ENCODE results near the gene CERKL.
A peak's percentile ranks its signal among the peaks of the same experiment; 100 is the strongest.

CERKL gene

DNA sequence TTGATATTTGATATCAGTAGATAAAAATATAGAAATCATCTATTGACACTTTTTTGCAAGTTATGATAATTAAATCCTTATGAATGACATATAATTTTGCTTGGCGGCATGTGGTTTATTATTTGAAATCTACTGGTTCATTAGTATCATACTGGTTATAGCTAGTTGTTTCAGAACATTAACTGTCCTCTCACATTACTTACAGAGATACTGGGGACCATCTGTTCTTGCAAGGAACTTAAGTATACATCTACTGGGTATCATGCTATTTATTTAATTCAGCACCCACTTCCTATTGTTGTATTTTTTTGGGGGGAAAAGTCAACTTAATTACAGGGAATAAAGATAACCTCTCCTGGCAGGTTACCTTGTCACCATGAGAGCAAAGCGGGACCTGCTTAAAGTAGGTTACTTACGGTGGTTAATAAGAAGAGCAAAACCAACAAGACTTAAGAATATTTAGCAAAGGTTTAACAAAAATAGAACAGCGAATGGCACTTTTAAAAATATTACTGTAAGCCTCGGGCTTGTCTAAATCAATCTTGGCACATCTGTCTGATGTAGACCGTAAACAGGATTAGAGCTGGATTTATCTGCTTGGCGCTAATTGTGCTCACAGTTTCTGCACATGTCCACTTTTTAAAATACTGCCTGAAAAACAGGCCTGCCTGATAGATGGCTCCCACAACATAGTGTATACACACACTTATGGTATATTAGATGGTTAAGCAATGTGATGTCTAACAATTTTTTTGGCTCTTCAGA, 41.8 kb downstream of the CERKL start:
- Mint-ChIP-seq H3K36me3 (ENCODE audit: low read depth) (no peaks in the 10 kb centered on the region), H3K4me3 (no peak overlapping the region), H3K9me3 (peaks cover 5% of the 10 kb centered on the region), H3K4me1 (peaks cover 7% of the 10 kb centered on the region), H3K27ac (peak overlapping the region in 1 of 3 experiments; percentile 18), H3K27me3 (ENCODE audit: low read depth) (no peaks in the 10 kb centered on the region)
- TF ChIP-seq, protein P1, sequence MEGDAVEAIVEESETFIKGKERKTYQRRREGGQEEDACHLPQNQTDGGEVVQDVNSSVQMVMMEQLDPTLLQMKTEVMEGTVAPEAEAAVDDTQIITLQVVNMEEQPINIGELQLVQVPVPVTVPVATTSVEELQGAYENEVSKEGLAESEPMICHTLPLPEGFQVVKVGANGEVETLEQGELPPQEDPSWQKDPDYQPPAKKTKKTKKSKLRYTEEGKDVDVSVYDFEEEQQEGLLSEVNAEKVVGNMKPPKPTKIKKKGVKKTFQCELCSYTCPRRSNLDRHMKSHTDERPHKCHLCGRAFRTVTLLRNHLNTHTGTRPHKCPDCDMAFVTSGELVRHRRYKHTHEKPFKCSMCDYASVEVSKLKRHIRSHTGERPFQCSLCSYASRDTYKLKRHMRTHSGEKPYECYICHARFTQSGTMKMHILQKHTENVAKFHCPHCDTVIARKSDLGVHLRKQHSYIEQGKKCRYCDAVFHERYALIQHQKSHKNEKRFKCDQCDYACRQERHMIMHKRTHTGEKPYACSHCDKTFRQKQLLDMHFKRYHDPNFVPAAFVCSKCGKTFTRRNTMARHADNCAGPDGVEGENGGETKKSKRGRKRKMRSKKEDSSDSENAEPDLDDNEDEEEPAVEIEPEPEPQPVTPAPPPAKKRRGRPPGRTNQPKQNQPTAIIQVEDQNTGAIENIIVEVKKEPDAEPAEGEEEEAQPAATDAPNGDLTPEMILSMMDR (IDR thresholded peaks at IDR 0.05; ENCODE audit: unreplicated experiment in 3 of 3): no peak

DNA sequence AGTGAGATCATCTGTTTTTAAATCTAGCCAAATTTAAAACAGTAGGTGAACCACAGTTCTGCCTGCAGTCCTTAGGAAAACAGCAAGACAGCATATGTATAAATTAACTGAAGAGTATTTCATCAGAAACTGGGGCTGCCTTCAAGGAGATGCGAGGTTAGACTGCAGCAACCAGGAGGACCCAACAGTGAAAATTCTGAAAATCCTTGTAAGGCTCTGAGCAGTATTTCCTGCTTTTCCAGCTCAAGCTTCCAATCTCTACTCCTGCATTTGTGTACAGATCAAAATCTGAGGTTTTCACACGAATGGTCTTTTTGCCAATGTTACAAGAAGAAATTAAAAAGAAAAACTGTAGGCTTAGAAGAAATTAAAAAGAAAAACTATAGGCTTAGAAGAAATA, 43.7 kb downstream of the CERKL start:
- Mint-ChIP-seq H3K27ac (peak overlapping the region in 1 of 3 experiments; percentile 1), H3K4me3 (no peak overlapping the region), H3K27me3 (ENCODE audit: low read depth) (no peaks in the 10 kb centered on the region), H3K36me3 (ENCODE audit: low read depth) (no peaks in the 10 kb centered on the region), H3K4me1 (peaks cover 7% of the 10 kb centered on the region), H3K9me3 (no peaks in the 10 kb centered on the region)
- TF ChIP-seq, protein P1 (IDR thresholded peaks at IDR 0.05; ENCODE audit: unreplicated experiment in 3 of 3): no peak

DNA sequence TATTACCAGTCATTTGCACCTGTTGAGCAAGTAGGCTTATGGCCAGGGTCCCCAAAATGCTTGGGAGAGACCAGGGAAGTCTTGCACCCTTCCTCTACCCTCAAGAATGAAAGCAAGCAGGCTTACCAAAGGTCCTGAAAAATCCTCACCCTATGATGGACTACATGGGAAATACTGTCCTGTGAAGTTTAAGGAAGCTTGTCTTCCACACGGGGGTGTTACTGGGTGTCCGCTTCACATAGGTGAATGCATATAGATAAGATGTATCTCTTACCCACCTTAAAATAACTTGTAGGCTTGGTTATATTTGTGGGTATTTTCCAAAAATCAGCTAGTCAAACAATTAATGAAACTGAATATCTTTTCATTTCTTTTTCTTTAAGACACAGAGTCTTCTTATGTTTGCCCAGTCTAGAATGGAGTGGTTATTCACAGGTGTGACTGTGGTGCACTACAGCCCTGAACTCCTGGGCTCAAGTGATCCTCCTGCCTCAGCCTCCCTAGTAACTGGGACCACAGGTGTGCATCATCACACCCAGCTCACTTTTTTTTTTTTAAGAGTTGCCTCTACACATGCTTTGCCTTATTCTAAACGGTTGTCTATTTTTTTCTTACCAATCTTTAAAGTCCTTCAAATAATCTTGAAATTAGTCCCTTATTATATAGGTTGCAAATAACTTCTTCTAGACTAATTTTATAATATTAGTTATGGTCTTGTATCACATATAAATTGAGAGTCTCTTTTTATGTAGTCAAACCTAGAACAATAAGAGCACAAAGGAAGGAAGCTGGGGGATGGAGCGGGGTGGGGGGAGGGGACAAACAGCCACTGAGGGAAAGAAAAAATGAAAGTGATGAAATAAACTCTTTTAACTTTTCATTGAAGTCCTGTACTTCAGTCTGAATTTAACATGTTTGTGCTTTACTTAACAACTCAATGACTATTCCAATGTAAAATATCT, 49.0 kb downstream of the CERKL start:
- Mint-ChIP-seq H3K4me3 (no peak overlapping the region), H3K4me1 (no peaks in the 10 kb centered on the region), H3K9me3 (peaks cover 9% of the 10 kb centered on the region), H3K27me3 (ENCODE audit: low read depth) (no peaks in the 10 kb centered on the region), H3K36me3 (ENCODE audit: low read depth) (no peaks in the 10 kb centered on the region), H3K27ac (no peak overlapping the region)
- TF ChIP-seq, protein P1 (IDR thresholded peaks at IDR 0.05; ENCODE audit: unreplicated experiment in 3 of 3): no peak

DNA sequence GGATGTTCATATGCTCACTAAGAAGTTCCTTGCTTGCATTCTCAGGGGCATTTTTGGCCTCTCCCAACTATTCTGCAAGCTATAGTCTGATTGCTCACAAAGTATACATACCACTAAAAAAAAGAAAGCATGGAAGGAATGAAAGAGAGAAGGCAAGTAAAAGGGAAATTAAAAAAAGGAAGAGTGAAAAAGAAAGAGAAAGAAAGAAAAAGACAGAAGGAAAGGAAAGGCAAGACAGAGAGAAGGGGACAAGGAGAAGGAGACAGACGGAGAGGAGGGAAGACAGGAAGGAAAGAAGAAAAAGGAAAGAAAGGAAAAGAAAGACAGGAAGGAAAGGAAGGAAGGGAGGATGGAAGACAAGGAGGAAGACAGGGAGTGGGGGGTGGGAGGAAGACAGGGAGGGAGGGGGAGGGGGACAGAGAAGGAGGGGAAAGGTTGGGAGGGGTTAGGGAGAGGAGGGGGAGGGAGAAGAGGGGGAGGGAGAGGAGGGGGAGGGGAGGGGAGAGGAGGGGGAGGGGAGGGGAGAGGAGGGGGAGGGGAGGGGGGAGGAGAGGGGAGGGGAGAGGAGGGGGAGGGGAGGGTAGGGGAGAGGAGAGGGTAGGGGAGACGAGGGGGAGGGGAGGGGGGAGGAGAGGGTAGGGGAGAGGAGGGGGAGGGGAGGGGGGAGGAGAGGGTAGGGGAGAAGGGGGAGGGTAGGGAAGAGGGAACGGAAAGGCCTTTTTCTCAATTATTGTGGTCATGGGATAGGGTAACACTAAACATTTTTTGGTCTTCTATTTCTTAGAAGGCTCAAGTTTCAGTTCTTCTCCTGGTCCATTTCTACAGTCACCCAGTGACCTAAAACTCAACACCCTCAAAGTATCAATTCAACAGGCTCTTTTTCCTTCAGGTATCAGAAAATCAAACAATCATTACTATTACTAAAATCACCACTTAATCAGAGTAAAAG, 50.7 kb downstream of the CERKL start:
- H3K9me3 Mint-ChIP-seq: peaks cover 9% of the 10 kb centered on the region
- no peaks in the 10 kb centered on the region for H3K36me3 Mint-ChIP-seq (ENCODE audit: low read depth)
- no peaks in the 10 kb centered on the region for H3K4me1 Mint-ChIP-seq
- no peaks in the 10 kb centered on the region for H3K27me3 Mint-ChIP-seq (ENCODE audit: low read depth)
- TF ChIP-seq, protein P1 (IDR thresholded peaks at IDR 0.05; ENCODE audit: unreplicated experiment in 3 of 3): no peak
- H3K4me3 Mint-ChIP-seq: no peak overlapping the region
- no peak overlapping the region for H3K27ac Mint-ChIP-seq

DNA sequence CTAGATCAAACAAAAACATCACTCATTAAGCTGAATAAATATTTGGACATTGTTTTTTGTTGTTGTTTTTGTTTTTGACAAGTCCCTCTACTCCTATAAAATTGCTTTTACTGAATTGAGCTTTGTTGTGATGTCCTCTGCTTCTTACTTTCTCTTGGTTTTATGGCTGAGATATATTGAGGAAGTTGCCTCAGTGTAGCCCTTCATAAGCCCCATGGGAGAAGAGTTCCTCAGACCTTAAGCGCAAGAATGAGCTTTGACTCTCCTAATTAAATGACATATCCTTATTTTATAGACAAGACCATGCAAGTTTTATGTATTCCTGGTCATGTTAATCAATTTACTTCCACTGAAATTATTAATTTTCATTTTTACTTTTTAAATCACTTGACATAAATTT, 54.9 kb downstream of the CERKL start:
- H3K36me3 Mint-ChIP-seq (ENCODE audit: low read depth): no peaks in the 10 kb centered on the region
- no peaks in the 10 kb centered on the region for H3K27me3 Mint-ChIP-seq (ENCODE audit: low read depth)
- TF ChIP-seq, protein P1 (IDR thresholded peaks at IDR 0.05; ENCODE audit: unreplicated experiment in 3 of 3): no peak
- H3K9me3 Mint-ChIP-seq: peaks cover 9% of the 10 kb centered on the region
- H3K4me3 Mint-ChIP-seq: no peak overlapping the region
- H3K4me1 Mint-ChIP-seq: no peaks in the 10 kb centered on the region
- no peak overlapping the region for H3K27ac Mint-ChIP-seq
